T47D (cell line): ENCODE results near the gene IFNK.

Source experiments
- DNase-seq, 2 experiments: peaks; one replicate each; pipeline versions ENCODE4 v3.0.0 to v3.0.0-alpha.2; 2011 to 2012; ENCODE audit warnings: low read depth in 1 of 2, low spot score in 1 of 2
- JUND ChIP-seq: IDR thresholded peaks from 2 replicates; pipeline ENCODE4 v1.6.1; 2012; ENCODE audit warnings: low read depth
- in situ Hi-C: cut with HindIII; loops from 2 replicates; pipeline ENCODE4 v1.10.0; 2016; ENCODE audit warnings: low sequenced_read_pairs, low pct_unique_long_range_greater_than_20kb

The IFNK gene

GRCh38 chr9:27572918-27573633, 49.0 kb downstream of the IFNK start, which contains the start of gene C9orf72:
C9orf72 (minus strand) TSS chr9:27573481; CDS start chr9:27567120, 6,361 bp downstream.
- DNase-seq = peak in 1 of 2 experiments; percentile 65
- TF ChIP-seq JUND = no peak
- in situ Hi-C loops = no loop called here

GRCh38 chr9:27573634-27574590, 49.8 kb downstream of the IFNK start:
- TF ChIP-seq JUND = no peak
- DNase-seq = peak; percentile 80 to 99
- in situ Hi-C loops = no loop called here
